Body of pancreas (tissue), 4 donors: ENCODE data around the gene GMEB2. TPM values are rescaled to one million over a fixed set of nuclear protein-coding genes. Genes with fewer than 3 reads are reported as not detected.

Experiments
- ATAC-seq: fragments of 150-250 bp; one replicate; pipeline ENCODE4 v1.9.1; 2016
- DNase-seq, 4 donors: peaks; one replicate each; pipeline ENCODE4 v3.0.0-alpha.2; 2019
- H3K27ac ChIP-seq, 4 donors: fragments of 200-600 bp; sonication (generic); 1 replicate in 3 of 4; 2 replicates in 1 of 4; pipeline versions ENCODE4 v1.5.1 to v1.6.1; 2016 to 2019; ENCODE audit warnings: mild to moderate bottlenecking in 1 of 4, mixed read lengths in 1 of 4, moderate library complexity in 1 of 4
- H3K27me3 ChIP-seq, 2 donors: fragments of 200-600 bp; sonication (generic); one replicate each; pipeline ENCODE4 v1.6.0; 2016; ENCODE audit warnings: mild to moderate bottlenecking in 1 of 2
- H3K36me3 ChIP-seq, 2 donors: fragments of 200-600 bp; sonication (generic); replicated peaks in 1 of 2; 2 replicates each; pipeline ENCODE4 v1.5.1; 2016; ENCODE audit warnings: low read depth in 2 of 2; ENCODE audit not compliant: insufficient read depth in 1 of 2
- H3K4me1 ChIP-seq: fragments of 200-600 bp; sonication (generic); one replicate; pipeline ENCODE4 v1.6.0; 2016
- H3K4me3 ChIP-seq, 2 donors: fragments of 200-600 bp; sonication (generic); 1 replicate in 1 of 2; 2 replicates in 1 of 2; pipeline ENCODE4 v1.5.1; 2016 to 2019
- H3K9me3 ChIP-seq, 3 donors: fragments of 200-600 bp; sonication (generic); 1 replicate in 2 of 3; 2 replicates in 1 of 3; pipeline ENCODE4 v1.5.1; 2016
- CTCF ChIP-seq, 7 experiments: fragments of 450-650 bp in 4 of 7; fragments of 200-600 bp in 3 of 7; sonication (generic) in 3 of 7; IDR thresholded peaks; one replicate each; pipeline ENCODE4 v1.5.1; 2016 to 2019; ENCODE audit warnings: antibody characterized with exemption in 7 of 7
- POLR2A ChIP-seq, 3 donors: fragments of 450-650 bp; IDR thresholded peaks; one replicate each; pipeline ENCODE4 v1.6.1; 2016; ENCODE audit warnings: antibody characterized with exemption in 3 of 3, mild to moderate bottlenecking in 2 of 3
- WGBS, 2 donors: methylation state at CpG; one replicate each; pipeline ENCODE4 v1.1.5; 2017; 5-methylcytosine and 5-hydroxymethylcytosine counted together
- intact Hi-C: fragments of 100-400 bp; cut with DNase I; formaldehyde crosslinking; loops from one replicate; pipeline ENCODE4 v1.15.1; 2023
- total RNA-seq, 2 donors: library from RNA; depleted of rRNA; stranded (reverse); fragments of >200 nt; gene quantifications; one replicate each; pipeline ENCODE4 v1.1.0, GENCODE V29; 2016

Gene GMEB2
- total RNA-seq, 2 donors from 2014 or later = 8.9 to 9.9 TPM

- WGBS, 2 donors = 21 to 80% methylated on average over 1 to 4 of the region's 25 CpGs
- Histone ChIP-seq H3K9me3 (no peaks in the 10 kb centered on the region), H3K36me3 (no peaks in the 10 kb centered on the region), H3K27ac (no peak overlapping the region), H3K4me3 (no peak overlapping the region), H3K27me3 (peaks cover 0 to 4% of the 10 kb centered on the region in 2 donors), H3K4me1 (peaks cover 8% of the 10 kb centered on the region)
- TF ChIP-seq POLR2A (IDR thresholded peaks at IDR 0.05) = no peak
- no peak for TF ChIP-seq CTCF (IDR thresholded peaks at IDR 0.05)
- ATAC-seq (no peak), DNase-seq (no peak)
- intact Hi-C loops = loop anchor here (10.0 kb wide), 1 partner anchor 416 kb away; the partner anchor contains the start of gene ZNF512B
Measured at GRCh38 chr20:63549019-63549418, 77.9 kb downstream of the GMEB2 start.

GRCh38 chr20:63548542-63548941 lies 78.4 kb downstream of the GMEB2 start:
- Histone ChIP-seq H3K9me3 (no peaks in the 10 kb centered on the region), H3K4me3 (no peak overlapping the region), H3K4me1 (peaks cover 3% of the 10 kb centered on the region), H3K36me3 (no peaks in the 10 kb centered on the region), H3K27ac (no peak overlapping the region), H3K27me3 (peaks cover 0 to 4% of the 10 kb centered on the region in 2 donors)
- DNase-seq = no peak
- 36 to 56% methylated on average over 6 to 11 of the region's 11 CpGs for whole genome bisulfite sequencing, 2 donors
- intact Hi-C loops = loop anchor here (10.0 kb wide), 1 partner anchor 416 kb away; the partner anchor contains the start of gene ZNF512B
- no peak for TF ChIP-seq CTCF (IDR thresholded peaks at IDR 0.05)
- no peak for TF ChIP-seq POLR2A (IDR thresholded peaks at IDR 0.05)
- ATAC-seq = no peak

DNA sequence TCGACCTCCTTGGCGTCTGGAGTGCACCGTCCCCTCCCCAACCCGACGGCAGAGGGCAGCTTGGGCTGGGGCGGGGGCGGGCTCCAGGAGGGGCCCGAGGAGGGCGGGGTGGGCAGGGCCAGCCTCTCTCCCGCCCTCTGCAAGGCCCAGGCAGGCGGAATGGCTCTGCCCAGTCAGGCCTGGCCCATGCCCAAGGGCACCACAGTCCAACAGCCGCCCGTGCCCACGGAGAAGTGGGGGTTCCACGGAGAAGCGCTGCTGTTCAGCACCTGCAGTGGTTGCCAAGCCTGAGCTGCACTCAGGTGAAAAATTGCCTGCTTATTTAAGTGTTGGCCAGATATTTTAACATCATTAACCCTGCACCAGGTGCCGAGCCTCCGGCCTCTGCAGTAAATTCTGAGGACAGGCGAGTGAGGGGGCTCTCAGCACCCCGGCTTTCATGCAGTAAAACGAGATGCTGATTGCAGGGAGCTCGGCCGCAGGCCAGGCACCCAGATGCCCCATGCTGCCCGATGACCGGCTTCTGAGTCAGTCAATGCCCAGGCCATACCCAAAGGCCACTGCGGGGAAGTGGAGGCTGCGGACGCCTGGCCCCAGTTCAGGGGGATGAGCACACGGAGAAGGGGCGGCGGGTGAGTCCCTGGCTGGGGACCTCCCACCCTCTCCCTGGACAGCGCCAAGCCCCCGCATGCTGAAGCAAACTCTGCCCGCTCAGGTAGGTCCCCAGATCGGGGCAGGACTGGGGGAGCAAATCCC lies 79.0 kb downstream of the GMEB2 start, which contains the start of gene SRMS:
Gene SRMS (minus strand): TSS at position 25 of the 756 bp plus-strand sequence. CDS start 286 bp downstream, outside the sequence.
- H3K4me1 ChIP-seq = no peaks in the 10 kb centered on the region
- H3K36me3 ChIP-seq = no peaks in the 10 kb centered on the region
- ATAC-seq = no peak
- H3K4me3 ChIP-seq = no peak within 1 kb of the TSS
- 46 to 95% methylated on average over 4 to 23 of the region's 35 CpGs for WGBS, 2 donors
- peaks cover 0 to 4% of the 10 kb centered on the region in 2 donors for H3K27me3 ChIP-seq
- H3K9me3 ChIP-seq = no peaks in the 10 kb centered on the region
- DNase-seq = no peak
- intact Hi-C loops = loop anchor here (10.0 kb wide), 1 partner anchor 417 kb away; the partner anchor contains the start of gene ZNF512B
- H3K27ac ChIP-seq = no peak within 1 kb of the TSS
- no peak for TF ChIP-seq POLR2A (IDR thresholded peaks at IDR 0.05)
- TF ChIP-seq CTCF (IDR thresholded peaks at IDR 0.05) = no peak

DNA sequence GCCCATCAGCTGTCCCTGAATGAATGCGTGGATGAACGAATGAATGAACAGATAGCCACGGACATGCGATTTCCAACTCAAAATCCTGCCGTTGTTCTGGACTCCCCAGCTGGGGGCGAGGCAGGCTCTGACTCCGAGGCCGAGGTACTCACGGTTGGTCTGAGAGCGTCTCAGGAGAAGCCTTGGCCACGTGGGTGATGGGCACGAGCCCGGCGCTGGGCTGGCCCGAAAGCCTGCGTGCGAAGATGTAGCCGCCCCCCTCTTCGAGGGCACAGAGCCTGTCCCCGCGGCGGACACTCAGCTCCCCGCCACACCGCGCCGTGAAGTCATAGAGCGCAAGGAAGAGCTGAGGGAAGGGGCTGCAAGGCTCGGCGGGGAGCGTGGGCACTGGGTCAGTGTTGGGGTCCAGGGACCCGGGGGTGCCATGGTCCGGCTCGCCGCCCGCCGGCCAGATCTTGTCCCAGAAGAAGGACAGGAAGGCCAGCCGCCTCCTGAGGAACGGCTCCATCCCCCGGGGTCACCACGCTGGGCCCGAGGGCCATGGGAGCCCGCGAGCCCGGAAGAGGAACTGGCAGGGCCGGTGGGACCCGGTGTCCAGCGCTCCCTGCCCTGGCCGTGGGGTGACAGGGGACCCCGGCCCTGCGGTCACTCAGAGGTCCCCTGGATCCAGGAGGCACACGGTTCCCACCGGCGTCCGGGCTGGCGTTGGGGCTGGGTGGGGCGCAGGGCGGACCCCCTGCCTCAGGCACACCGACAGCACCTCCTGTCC lies 79.8 kb downstream of the GMEB2 start:
- WGBS, 2 donors = 51 to 55% methylated on average over 44 to 53 of the region's 58 CpGs
- no peaks in the 10 kb centered on the region for H3K9me3 ChIP-seq
- no peaks in the 10 kb centered on the region for H3K4me1 ChIP-seq
- ATAC-seq = no peak
- no peak overlapping the region for H3K4me3 ChIP-seq
- H3K27ac ChIP-seq = no peak overlapping the region
- H3K36me3 ChIP-seq = no peaks in the 10 kb centered on the region
- no peak for DNase-seq
- TF ChIP-seq POLR2A (IDR thresholded peaks at IDR 0.05) (no peak), CTCF (IDR thresholded peaks at IDR 0.05) (no peak)
- intact Hi-C loops = loop anchor here (10.0 kb wide), 1 partner anchor 418 kb away; the partner anchor contains the start of gene ZNF512B
- H3K27me3 ChIP-seq = peaks cover 0 to 4% of the 10 kb centered on the region in 2 donors
